ENCODE data around the gene TENM4.

Gene TENM4

DNA sequence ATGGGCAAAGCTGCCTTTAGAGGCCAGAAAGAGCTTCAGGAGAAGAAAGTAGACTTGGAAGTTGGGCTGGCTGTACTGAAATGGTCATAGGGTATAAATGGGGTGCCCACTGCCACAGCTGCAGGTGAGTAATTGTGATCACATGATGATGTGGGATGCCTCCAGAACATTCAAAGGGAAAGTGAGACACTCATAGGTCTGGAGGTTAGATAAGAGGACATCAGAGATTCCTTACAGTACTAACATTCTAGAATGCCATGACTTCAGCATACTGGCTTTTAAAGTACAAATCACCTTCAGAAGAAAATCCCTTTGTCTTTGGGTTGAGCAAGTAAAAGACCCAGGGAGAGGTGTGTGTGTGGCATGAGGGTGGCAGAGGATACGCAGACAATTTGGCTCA is 419.2 kb downstream of the TENM4 start:
- CTCF ChIA-PET = no interaction called here
- TF ChIP-seq, protein P1, sequence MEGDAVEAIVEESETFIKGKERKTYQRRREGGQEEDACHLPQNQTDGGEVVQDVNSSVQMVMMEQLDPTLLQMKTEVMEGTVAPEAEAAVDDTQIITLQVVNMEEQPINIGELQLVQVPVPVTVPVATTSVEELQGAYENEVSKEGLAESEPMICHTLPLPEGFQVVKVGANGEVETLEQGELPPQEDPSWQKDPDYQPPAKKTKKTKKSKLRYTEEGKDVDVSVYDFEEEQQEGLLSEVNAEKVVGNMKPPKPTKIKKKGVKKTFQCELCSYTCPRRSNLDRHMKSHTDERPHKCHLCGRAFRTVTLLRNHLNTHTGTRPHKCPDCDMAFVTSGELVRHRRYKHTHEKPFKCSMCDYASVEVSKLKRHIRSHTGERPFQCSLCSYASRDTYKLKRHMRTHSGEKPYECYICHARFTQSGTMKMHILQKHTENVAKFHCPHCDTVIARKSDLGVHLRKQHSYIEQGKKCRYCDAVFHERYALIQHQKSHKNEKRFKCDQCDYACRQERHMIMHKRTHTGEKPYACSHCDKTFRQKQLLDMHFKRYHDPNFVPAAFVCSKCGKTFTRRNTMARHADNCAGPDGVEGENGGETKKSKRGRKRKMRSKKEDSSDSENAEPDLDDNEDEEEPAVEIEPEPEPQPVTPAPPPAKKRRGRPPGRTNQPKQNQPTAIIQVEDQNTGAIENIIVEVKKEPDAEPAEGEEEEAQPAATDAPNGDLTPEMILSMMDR (IDR thresholded peaks at IDR 0.05; ENCODE audit: insufficient read depth, low read length, missing control alignments) = no peak
- POLR2A ChIA-PET = no interaction called here
- DNase-seq (ENCODE audit: low read depth, low spot score) = no peak
- no peak overlapping the region for H3K4me3 ChIP-seq (ENCODE audit: low read depth, low read length)

DNA sequence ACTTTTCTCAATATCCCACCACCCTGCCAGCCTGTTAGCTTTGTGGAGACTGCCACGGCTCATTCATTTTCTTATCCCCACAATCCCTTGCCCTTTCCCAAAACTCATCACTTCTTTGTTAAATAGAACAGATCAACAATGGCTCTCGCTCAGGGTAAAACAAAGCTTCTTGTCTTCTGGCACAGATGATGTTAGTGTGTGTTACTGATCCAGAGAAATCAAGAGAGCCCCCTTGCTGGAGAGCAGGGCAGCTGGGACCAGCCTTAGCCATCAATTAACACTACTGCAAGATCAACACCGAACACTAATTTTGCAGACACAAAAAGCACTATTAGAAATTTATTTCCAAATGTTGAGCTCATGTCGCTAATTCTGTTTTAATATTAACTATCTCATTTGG is 420.9 kb downstream of the TENM4 start:
- ChIA-PET CTCF (interaction anchor here (0.8 kb wide), 1 partner anchor 32 kb away, joined by 3 read pairs; no protein-coding TSS in a partner anchor), POLR2A (no interaction called here)
- no peak for DNase-seq (ENCODE audit: low read depth, low spot score)
- TF ChIP-seq, protein P1 (IDR thresholded peaks at IDR 0.05; ENCODE audit: insufficient read depth, low read length, missing control alignments) = no peak
- no peak overlapping the region for H3K4me3 ChIP-seq (ENCODE audit: low read depth, low read length)

DNA sequence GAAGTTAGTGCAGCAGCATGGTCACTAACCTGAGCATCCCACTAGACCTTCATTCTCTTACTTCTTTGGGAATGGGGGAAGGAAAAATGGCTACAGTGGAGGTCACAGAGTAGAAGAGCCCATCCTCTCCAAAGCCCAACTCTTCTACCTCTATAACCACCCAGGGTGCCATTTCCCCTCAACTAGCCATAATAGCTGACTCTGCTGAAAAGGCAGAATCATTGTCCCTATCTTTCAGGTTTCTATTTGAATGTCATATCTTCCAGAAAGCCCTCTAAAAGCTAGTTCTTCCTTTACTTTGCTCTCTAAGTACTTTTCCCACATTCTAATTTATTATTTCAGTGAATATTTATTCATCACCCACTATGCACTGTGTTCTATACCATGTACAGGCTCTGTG is 421.6 kb downstream of the TENM4 start:
- H3K4me3 ChIP-seq (ENCODE audit: low read depth, low read length) = no peak overlapping the region
- ChIA-PET POLR2A (interaction anchor here (0.6 to 1.4 kb wide), 3 partner anchors 36 to 223 kb away, joined by 3 to 5 read pairs (median 5); no protein-coding TSS in a partner anchor), CTCF (interaction anchor here (1.3 to 1.6 kb wide), 2 partner anchors 33 to 373 kb away, joined by 4 to 9 read pairs; no protein-coding TSS in a partner anchor)
- no peak for DNase-seq (ENCODE audit: low read depth, low spot score)
- TF ChIP-seq, protein P1 (IDR thresholded peaks at IDR 0.05; ENCODE audit: insufficient read depth, low read length, missing control alignments) = no peak

DNA sequence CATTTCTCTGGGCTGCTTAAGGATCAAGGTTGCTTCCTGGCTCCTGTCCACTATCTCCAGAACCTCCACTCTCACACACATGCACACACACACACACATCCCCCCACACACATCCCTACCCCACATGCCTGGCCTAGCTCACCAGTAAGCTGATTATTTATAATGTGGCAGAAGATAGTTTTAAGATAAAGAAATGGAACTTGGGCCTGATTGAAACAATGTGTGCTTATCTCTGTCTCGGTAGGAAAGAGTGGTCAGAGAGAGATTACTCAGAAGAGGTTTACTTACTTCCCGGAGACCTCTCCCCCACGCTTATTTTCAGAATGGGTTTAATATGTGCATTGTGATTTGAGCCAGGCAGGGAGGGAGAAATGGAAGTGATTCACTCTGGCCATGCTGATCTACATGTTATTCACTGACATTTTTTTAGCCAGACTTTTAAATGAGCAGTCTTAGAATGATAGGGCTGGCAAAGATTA is 422.4 kb downstream of the TENM4 start:
- ChIA-PET POLR2A (interaction anchor here (0.6 to 1.4 kb wide), 4 partner anchors 37 to 224 kb away, joined by 3 to 5 read pairs (median 4); no protein-coding TSS in a partner anchor), CTCF (interaction anchor here (1.3 to 1.6 kb wide), 2 partner anchors 34 to 372 kb away, joined by 4 to 9 read pairs; no protein-coding TSS in a partner anchor)
- TF ChIP-seq, protein P1 (IDR thresholded peaks at IDR 0.05; ENCODE audit: insufficient read depth, low read length, missing control alignments) = no peak
- peak; percentile 53 for DNase-seq (ENCODE audit: low read depth, low spot score)
- H3K4me3 ChIP-seq (ENCODE audit: low read depth, low read length) = no peak overlapping the region

DNA sequence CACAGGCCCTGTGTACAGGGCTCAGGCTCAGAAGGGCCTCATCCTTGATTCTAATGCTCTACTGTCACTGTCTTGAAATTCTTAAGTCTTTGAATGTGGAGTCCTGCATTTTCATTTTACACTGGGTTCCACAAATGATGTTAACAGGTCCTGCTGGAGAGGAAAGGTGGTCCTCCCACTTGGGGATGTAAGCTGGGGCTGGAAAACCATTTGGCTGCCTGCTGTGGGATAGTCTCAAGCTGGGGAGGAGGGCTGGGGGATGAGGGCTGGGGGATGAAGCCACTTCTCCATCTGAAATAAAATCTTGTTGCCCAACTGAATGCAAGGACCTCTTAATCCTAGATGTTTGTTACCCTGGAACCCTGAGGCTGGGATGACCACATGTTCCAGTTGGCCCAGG is 423.0 kb downstream of the TENM4 start:
- POLR2A ChIA-PET = interaction anchor here (1.0 to 1.4 kb wide), 3 partner anchors 37 to 216 kb away, joined by 4 to 5 read pairs (median 5); no protein-coding TSS in a partner anchor
- CTCF ChIA-PET = interaction anchor here (1.3 to 1.6 kb wide), 2 partner anchors 34 to 372 kb away, joined by 4 to 9 read pairs; no protein-coding TSS in a partner anchor
- DNase-seq (ENCODE audit: low read depth, low spot score) = no peak

DNA sequence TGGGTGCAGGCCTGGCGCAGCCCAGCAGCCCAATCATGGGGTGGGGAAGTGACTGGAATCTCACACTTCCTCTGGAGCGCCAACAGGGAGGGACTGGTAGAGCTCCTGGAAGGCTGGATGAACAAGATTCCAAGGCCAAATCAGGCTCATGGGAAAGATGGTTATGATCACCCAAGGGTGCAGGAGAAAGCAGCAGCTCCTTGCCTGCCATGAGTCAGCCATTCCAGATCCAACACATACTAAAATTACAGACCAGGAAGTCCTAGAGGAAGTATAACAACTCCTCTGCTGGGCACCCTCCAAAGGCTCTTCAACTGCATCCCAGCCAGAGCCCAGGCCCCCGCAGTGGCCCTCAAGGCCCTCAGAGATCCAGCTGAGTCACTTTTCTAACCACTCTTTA is 427.3 kb downstream of the TENM4 start:
- DNase-seq (ENCODE audit: low read depth, low spot score) = no peak
- TF ChIP-seq, protein P1 (IDR thresholded peaks at IDR 0.05; ENCODE audit: insufficient read depth, low read length, missing control alignments) = no peak
- ChIA-PET POLR2A (no interaction called here), CTCF (interaction anchor here (1.4 kb wide), 1 partner anchor 368 kb away, joined by 6 read pairs; no protein-coding TSS in a partner anchor)
- no peak overlapping the region for H3K4me3 ChIP-seq (ENCODE audit: low read depth, low read length)

More for the DNA sequence above, 423.0 kb downstream of the TENM4 start:
- H3K4me3 ChIP-seq (ENCODE audit: low read depth, low read length) = no peak overlapping the region
- TF ChIP-seq, protein P1 (IDR thresholded peaks at IDR 0.05; ENCODE audit: insufficient read depth, low read length, missing control alignments) = no peak
